GM18951 (cell line): ENCODE data around the gene COX6B1.

ENCODE experiments used
- POLR2A ChIP-seq: IDR thresholded peaks from 4 replicates; pipeline ENCODE4 v1.6.1; 2011; ENCODE audit warnings: mild to moderate bottlenecking; ENCODE audit not compliant: insufficient read length, insufficient read depth; ENCODE audit errors: extremely low read depth
- in situ Hi-C: fragments of 300-500 bp; cut with MboI; formaldehyde crosslinking; loops from one replicate; pipeline ENCODE4 v1.12.0; 2022; ENCODE audit warnings: low sequenced_read_pairs, mixed read lengths, inconsistent platforms; ENCODE audit not compliant: unreplicated experiment

COX6B1 gene

DNA sequence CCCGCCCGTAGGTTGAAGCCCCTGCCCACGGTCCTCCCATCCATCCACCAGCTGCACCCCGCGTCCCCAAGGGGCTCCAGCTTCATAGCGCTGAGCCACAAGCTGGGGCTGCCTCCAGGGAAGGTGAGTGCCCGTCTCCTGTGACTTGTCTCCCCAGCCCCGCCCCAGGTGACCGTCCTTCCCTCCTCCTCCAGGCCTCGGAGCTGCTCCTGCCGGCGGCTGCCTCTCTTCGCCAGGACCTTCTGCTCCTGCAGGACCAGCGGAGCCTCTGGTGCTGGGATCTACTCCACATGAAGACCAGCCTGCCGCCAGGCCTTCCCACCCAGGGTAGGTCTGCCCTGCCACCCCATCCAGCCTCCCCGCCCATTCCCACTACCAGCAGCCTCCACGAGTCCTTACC, 28.1 kb upstream of the COX6B1 start:
- TF ChIP-seq POLR2A, result no peak
- in situ Hi-C loops, result no loop called here

DNA sequence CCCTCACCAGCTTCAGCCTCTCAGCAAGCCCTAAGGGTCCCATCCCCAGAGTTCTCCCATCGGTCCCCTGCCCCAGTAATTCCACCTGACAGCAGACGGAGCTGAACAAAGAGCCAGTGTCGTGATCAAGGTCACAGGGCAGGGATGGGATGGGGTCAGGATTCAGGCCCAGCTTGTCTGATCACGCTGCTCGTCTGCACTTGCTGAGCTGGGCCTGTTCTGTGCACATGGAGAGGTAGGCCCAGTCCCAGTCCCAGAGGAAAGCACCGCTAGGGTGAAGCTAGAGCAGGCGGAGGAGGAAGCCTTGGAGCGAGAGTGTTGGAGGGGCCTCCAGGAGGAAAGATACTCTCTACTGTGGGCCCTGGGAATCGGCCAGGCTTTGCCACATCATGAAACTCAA, 26.4 kb upstream of the COX6B1 start:
- in situ Hi-C loops, result no loop called here
- no peak for TF ChIP-seq POLR2A

DNA sequence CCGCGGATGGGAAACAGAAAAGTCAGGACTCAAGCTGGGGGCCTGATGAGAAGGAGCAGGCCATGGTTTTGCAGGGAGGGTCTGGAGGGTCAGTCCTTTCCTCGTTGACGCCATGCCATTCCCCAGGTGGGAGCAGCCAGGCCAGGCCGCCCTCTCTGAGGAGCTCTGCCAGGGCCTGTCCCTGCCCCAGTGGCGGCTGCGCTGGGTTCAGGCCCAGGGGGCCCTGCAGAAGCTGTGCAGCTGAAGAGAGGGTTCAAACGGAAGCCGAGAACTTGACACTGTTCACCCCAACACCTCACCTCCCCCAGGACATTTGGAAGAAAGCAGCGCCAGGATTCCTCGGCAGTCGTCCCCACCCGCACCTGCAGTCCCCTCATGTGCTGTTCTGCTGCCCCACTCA, 25.4 kb upstream of the COX6B1 start:
- no peak for TF ChIP-seq POLR2A
- in situ Hi-C loops, result no loop called here

DNA sequence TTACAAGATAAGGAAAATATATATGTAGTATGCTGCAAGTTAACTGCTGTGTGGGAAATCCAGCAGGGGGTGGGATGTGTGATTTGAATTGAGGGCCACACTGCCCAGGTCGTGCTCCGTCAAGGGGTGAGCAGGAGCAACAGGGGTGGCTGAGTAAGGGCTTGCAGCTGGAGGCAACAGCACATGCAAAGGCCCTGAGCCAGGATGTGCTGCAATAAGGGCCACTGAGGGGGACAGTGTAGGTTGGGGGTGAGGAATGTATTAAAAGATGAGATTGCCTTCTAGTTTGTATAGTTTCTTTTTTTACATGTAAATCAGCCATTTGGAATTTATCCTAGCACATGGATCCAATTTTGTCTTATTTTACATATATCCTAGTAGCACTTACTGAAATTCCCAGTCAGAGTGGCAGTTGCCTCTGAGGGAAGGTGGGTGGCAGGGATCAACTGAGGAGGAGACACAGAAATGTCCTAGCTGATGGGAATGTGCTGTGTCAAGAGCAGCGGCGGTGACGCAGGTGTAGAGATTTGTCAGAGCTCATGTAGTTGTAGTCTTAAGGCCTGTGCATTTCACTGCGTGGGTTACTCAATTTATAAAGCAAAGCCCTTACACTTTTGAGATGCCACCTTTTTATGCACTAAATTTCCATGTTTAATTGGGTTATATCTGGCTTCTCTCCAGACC, 24.7 kb upstream of the COX6B1 start:
- in situ Hi-C loops, result no loop called here
- no peak for TF ChIP-seq POLR2A

DNA sequence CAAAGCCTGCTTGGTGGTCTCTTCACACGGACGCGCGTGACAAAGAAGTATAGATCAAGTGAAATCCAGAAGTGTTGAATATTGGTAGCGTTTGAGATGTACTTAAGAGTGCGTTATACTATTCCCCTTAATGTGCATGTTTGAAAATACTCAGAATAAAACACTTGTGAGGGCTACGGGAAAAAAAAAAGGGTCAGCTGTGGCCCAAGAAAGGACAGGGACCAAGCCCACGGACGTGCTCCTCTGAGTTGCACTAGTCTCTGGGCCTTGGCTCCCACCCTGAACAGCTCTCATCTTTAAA, 19.9 kb upstream of the COX6B1 start:
- TF ChIP-seq POLR2A, result no peak
- in situ Hi-C loops, result no loop called here

DNA sequence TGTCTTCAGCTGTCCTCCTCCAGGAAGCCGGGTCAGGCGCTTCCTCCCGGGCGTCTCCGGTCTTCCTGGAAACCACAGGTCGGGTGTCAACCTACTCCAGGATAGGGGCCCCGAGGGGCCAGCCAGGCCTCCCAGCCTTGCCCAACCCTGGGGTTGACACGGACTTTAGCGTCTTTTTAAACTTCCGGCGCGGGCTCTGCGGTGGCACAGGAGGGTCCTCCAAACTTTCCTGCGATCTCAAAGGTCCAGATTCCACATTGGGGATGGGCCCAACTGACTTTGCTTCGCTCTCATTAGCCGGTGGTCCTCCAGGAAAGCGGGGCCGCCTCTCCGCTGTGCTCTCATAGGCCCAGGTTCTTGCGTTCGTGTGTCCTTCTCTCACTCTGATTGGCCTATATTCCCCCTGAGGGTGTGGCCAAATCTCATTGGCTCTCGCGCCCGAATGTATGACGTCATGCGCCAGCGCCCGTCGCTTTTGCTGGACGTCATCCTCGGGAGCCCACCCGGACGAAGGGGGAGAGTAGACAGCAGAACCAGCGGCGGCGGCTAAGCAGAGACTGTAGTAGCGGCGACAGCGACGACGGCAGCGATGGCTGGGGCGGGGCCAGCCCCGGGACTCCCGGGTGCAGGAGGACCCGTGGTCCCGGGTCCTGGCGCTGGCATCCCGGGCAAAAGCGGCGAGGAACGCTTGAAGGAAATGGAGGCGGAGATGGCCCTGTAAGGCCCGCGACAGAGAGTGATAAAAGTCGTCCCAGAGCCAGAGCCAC, 19.4 kb upstream of the COX6B1 start, which contains the start of gene RBM42:
Gene RBM42, plus strand, starts transcription at position 472 of the 767 bp plus-strand sequence. Its CDS starts 118 bp downstream, at position 590.
- peak; percentile 70 for TF ChIP-seq POLR2A
- in situ Hi-C loops, result no loop called here

DNA sequence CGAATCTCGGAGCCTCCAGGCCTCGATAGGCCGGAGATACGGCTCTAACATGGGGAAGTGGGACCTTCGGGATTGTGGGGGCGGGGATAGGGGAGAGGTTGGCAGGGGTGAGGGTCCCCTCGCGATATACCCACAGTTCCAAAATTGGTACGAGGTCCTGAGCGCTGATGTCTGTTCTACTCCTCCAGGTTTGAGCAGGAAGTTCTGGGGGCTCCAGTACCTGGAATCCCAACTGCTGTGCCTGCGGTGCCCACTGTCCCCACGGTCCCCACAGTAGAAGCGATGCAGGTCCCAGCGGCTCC, 18.8 kb upstream of the COX6B1 start:
- in situ Hi-C loops, result no loop called here
- TF ChIP-seq POLR2A, result no peak

DNA sequence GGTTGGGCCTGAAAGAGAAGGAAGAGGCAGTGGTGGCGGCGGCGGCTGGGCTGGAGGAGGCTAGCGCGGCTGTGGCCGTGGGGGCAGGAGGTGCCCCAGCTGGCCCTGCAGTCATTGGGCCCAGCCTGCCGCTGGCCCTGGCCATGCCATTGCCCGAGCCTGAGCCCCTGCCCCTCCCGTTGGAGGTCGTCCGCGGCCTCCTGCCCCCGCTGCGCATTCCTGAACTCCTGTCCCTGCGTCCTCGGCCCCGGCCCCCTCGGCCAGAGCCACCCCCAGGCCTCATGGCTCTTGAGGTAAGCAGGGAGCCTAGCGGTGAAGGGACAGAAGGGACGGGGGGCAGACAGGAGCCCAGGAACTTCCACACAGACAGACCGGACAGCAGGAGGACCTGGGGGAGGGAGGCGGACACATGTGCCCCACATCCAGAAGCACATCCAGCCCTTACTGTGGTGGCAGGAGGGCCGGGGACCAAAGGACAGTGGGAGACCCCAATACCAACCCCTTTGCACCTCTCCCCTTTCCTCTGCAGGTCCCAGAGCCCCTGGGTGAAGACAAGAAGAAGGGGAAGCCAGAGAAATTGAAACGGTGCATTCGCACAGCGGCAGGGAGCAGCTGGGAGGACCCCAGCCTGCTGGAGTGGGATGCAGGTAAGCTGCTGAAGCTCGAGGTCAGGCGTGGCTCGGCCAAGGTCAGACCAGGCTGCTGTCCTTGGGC, 14.2 kb upstream of the COX6B1 start:
- in situ Hi-C loops, result no loop called here
- TF ChIP-seq POLR2A, result no peak

DNA sequence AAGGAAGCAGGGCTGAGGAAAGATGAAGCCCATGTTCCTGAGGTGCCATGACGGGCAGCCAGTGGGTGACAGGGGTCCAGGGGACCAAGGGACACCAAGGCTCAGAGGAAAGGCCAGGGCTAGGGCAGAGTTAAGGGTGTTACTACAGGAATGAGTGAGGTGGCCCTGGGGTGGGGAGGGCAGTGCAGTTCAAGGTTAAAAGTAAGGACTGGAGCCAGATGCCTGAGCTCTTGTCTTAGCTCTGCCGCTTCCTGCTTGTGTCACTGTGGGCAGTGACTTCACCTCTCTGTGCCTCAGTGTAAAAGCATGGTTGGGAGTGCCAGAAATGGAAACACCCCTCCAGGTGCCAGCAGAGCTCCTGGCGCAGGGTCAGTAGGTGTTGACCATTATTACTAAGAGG, 11.5 kb upstream of the COX6B1 start:
- TF ChIP-seq POLR2A, result no peak
- in situ Hi-C loops, result no loop called here

DNA sequence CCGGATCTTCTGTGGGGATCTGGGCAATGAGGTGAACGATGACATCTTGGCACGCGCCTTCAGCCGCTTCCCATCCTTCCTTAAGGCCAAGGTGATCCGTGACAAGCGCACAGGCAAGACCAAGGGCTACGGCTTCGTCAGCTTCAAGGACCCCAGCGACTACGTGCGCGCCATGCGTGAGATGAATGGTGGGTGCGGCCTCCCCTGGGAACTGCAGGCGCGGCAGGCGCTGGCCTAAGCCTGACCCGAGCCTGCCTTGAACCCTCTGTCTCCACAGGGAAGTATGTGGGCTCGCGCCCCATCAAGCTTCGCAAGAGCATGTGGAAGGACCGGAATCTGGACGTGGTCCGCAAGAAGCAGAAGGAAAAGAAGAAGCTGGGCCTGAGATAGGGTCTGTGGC, 11.0 kb upstream of the COX6B1 start:
- TF ChIP-seq POLR2A, result no peak
- in situ Hi-C loops, result no loop called here

DNA sequence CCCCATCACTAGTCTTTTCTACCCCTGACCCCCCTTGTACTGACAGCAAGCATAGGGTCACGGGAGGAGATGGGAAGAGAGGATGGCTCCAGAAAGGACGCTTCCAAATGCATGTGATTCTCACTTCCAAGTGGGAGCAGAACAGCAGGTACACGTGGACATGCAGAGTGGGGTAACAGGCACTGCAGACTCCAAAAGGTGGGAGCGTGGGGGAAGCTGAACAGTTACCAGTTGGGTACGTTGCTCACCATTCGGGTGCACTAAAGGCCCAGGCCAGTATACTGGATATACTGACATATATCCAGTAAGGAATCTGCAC, 8.8 kb upstream of the COX6B1 start:
- no peak for TF ChIP-seq POLR2A
- in situ Hi-C loops, result no loop called here

DNA sequence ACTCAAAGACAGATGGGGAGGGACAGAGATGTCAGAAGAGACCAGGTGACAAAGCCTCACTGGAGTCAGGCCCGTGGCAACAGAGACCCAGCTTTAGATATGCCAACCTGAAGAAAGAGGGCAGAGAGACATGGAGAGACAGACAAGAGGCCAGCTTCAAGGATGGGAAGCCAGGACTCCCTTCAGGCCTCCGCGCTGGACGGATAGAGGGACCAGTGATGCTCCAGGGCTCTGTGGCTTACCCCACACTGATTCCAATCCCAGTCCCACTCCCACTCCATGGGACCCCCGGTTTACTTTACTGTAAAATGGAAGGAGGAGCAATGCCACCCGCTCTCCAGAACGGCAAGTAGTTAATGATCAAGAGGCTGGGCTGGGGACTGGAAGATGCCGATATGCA, 8.3 kb upstream of the COX6B1 start:
- in situ Hi-C loops, result no loop called here
- TF ChIP-seq POLR2A, result no peak

DNA sequence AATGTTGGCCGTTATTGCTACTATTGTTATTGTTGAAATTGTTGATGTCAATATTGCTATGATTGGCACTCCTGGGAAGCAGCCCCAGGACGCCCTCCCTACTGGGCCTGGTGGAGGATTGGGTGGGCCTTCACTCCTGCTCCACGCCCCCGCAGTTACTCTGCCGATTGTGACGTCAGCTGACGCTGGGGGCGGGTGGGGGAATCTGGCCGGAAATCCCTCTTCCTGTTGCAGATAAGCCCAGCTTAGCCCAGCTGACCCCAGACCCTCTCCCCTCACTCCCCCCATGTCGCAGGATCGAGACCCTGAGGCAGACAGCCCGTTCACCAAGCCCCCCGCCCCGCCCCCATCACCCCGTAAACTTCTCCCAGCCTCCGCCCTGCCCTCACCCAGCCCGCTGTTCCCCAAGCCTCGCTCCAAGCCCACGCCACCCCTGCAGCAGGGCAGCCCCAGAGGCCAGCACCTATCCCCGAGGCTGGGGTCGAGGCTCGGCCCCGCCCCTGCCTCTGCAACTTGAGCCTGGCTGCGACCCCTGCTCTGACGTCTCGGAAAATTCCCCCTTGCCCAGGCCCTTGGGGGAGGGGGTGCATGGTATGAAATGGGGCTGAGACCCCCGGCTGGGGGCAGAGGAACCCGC, 6.5 kb upstream of the COX6B1 start, which contains the start of gene ETV2:
Gene ETV2, plus strand, starts transcription at position 231 of the 637 bp plus-strand sequence. CDS start 716 bp downstream, outside the sequence.
- no peak for TF ChIP-seq POLR2A
- in situ Hi-C loops, result no loop called here
